H9 (cell line): ENCODE results near the gene MSL1. TPM values are rescaled to one million over a fixed set of nuclear protein-coding genes. Genes with fewer than 3 reads are reported as not detected.

Experiments used
- DNase-seq: peaks from one replicate; pipeline ENCODE4 v3.0.0-alpha.2; 2017
- H2AFZ ChIP-seq: one replicate; pipeline ENCODE4 v1.6.1; 2013; ENCODE audit warnings: mild to moderate bottlenecking, low read length, control low read depth, moderate library complexity
- H2AK5ac ChIP-seq: 2 replicates; pipeline ENCODE4 v1.6.1; 2013; ENCODE audit warnings: low read length, control low read depth, mixed read lengths; ENCODE audit not compliant: insufficient read length
- H2BK120ac ChIP-seq: one replicate; pipeline ENCODE4 v1.6.1; 2013; ENCODE audit warnings: low read depth, mild to moderate bottlenecking, low read length, control low read depth, inconsistent platforms; ENCODE audit not compliant: poor library complexity, severe bottlenecking
- H2BK12ac ChIP-seq: 2 replicates; pipeline ENCODE4 v1.6.1; 2013; ENCODE audit warnings: low read length, control low read depth, mixed read lengths, low read depth; ENCODE audit not compliant: insufficient read length
- H2BK15ac ChIP-seq: 2 replicates; pipeline ENCODE4 v1.6.1; 2013; ENCODE audit warnings: low read depth, low read length, control low read depth
- H2BK20ac ChIP-seq: one replicate; pipeline ENCODE4 v1.6.1; 2013; ENCODE audit warnings: low read depth, mild to moderate bottlenecking, low read length, control low read depth, inconsistent platforms; ENCODE audit not compliant: poor library complexity, severe bottlenecking
- H2BK5ac ChIP-seq: 2 replicates; pipeline ENCODE4 v1.6.1; 2013; ENCODE audit warnings: low read length, control low read depth, mixed read lengths; ENCODE audit not compliant: insufficient read length
- H3K14ac ChIP-seq: 2 replicates; pipeline ENCODE4 v1.6.1; 2013; ENCODE audit warnings: low read length, control low read depth; ENCODE audit not compliant: insufficient read depth
- H3K18ac ChIP-seq: 2 replicates; pipeline ENCODE4 v1.6.1; 2013; ENCODE audit warnings: low read depth, mild to moderate bottlenecking, mixed read lengths, low read length, control low read depth; ENCODE audit not compliant: insufficient read length
- H3K23ac ChIP-seq: 2 replicates; pipeline ENCODE4 v1.6.1; 2013; ENCODE audit warnings: low read length, control low read depth, mixed read lengths, low read depth; ENCODE audit not compliant: insufficient read length
- H3K23me2 ChIP-seq: 2 replicates; pipeline ENCODE4 v1.6.1; 2013; ENCODE audit warnings: low read depth, mild to moderate bottlenecking, mixed read lengths, low read length, control low read depth; ENCODE audit not compliant: insufficient read length, poor library complexity, severe bottlenecking
- H3K27ac ChIP-seq: 2 replicates; pipeline ENCODE4 v1.5.1; 2013; ENCODE audit warnings: low read length, control low read depth, mixed read lengths, low read depth; ENCODE audit not compliant: insufficient read length
- H3K27me3 ChIP-seq: 2 replicates; pipeline ENCODE4 v1.6.1; 2013; ENCODE audit warnings: low read length, control low read depth, inconsistent platforms; ENCODE audit not compliant: insufficient read depth
- H3K4ac ChIP-seq: 2 replicates; pipeline ENCODE4 v1.6.1; 2013; ENCODE audit warnings: low read depth, mild to moderate bottlenecking, control low read depth, inconsistent platforms, low read length, moderate library complexity
- H3K4me1 ChIP-seq: 2 replicates; pipeline ENCODE4 v1.6.1; 2013; ENCODE audit warnings: low read length, control low read depth, inconsistent platforms; ENCODE audit not compliant: insufficient read depth
- H3K4me2 ChIP-seq: 2 replicates; pipeline ENCODE4 v1.6.1; 2013; ENCODE audit warnings: low read length, control low read depth, mixed read lengths; ENCODE audit not compliant: insufficient read length, insufficient read depth
- H3K56ac ChIP-seq: 2 replicates; pipeline ENCODE4 v1.6.1; 2013; ENCODE audit warnings: low read depth, mild to moderate bottlenecking, mixed read lengths, low read length, control low read depth; ENCODE audit not compliant: insufficient read length
- H3K79me1 ChIP-seq: 2 replicates; pipeline ENCODE4 v1.6.1; 2013; ENCODE audit warnings: low read depth, mild to moderate bottlenecking, moderate library complexity, low read length, control low read depth, inconsistent platforms; ENCODE audit not compliant: insufficient read depth, poor library complexity, severe bottlenecking
- H3K79me2 ChIP-seq: 2 replicates; pipeline ENCODE4 v1.6.1; 2013; ENCODE audit warnings: low read length, control low read depth, inconsistent platforms; ENCODE audit not compliant: insufficient read depth
- H3K9ac ChIP-seq: 2 replicates; pipeline ENCODE4 v1.6.1; 2013; ENCODE audit warnings: low read length, control low read depth, mixed read lengths; ENCODE audit not compliant: insufficient read length; ENCODE audit errors: extremely low read depth
- H3K9me3 ChIP-seq: one replicate; pipeline ENCODE4 v1.6.1; 2013; ENCODE audit warnings: low read depth, low read length, inconsistent platforms; ENCODE audit not compliant: control insufficient read depth
- H3T11ph ChIP-seq: one replicate; pipeline ENCODE4 v1.6.1; 2013; ENCODE audit warnings: mild to moderate bottlenecking, low read length, control low read depth, inconsistent platforms
- H4K20me1 ChIP-seq: one replicate; pipeline ENCODE4 v1.6.1; 2013; ENCODE audit not compliant: control insufficient read depth, insufficient read length, insufficient read depth
- H4K5ac ChIP-seq: 2 replicates; pipeline ENCODE4 v1.6.1; 2013; ENCODE audit warnings: low read depth, mild to moderate bottlenecking, mixed read lengths, low read length, control low read depth; ENCODE audit not compliant: insufficient read length
- H4K8ac ChIP-seq: replicated peaks from 2 replicates; pipeline ENCODE4 v1.6.1; 2013; ENCODE audit warnings: low read length, control low read depth, mixed read lengths, low read depth; ENCODE audit not compliant: insufficient read length
- H4K91ac ChIP-seq: 2 replicates; pipeline ENCODE4 v1.6.1; 2013; ENCODE audit warnings: low read depth, mild to moderate bottlenecking, moderate library complexity, mixed read lengths, low read length, control low read depth; ENCODE audit not compliant: insufficient read length
- H3K27ac Mint-ChIP-seq, 3 experiments: 2 replicates in 2 of 3; 3 replicates in 1 of 3; pipeline ENCODE4 v1.8.0; 2020 to 2021; ENCODE audit warnings: mixed read lengths in 3 of 3, mild to moderate bottlenecking in 1 of 3, moderate library complexity in 1 of 3
- H3K27me3 Mint-ChIP-seq: 2 replicates; pipeline ENCODE4 v1.8.0; 2021; ENCODE audit warnings: low read depth, mild to moderate bottlenecking, moderate library complexity, mixed read lengths
- H3K36me3 Mint-ChIP-seq, 3 experiments: 2 replicates in 2 of 3; 3 replicates in 1 of 3; pipeline ENCODE4 v1.8.0; 2020 to 2021; ENCODE audit warnings: low read depth in 3 of 3, mixed read lengths in 3 of 3; ENCODE audit not compliant: insufficient read depth in 1 of 3
- H3K4me1 Mint-ChIP-seq, 2 experiments: 2 replicates each; pipeline ENCODE4 v1.8.0; 2020; ENCODE audit warnings: mixed read lengths in 2 of 2
- H3K4me3 Mint-ChIP-seq, 2 experiments: 2 replicates in 1 of 2; 3 replicates in 1 of 2; pipeline ENCODE4 v1.8.0; 2020 to 2021; ENCODE audit warnings: mild to moderate bottlenecking in 2 of 2, mixed read lengths in 2 of 2, moderate library complexity in 1 of 2
- H3K9me3 Mint-ChIP-seq, 2 experiments: 2 replicates in 1 of 2; 3 replicates in 1 of 2; pipeline ENCODE4 v1.8.0; 2020; ENCODE audit warnings: mild to moderate bottlenecking in 2 of 2, mixed read lengths in 2 of 2, moderate library complexity in 1 of 2
- WGBS: extraction: QIAGEN DNeasy Blood & Tissue Kit; methylation state at CpG from one replicate; pipeline ENCODE4 v1.1.7; 2013; ENCODE audit warnings: missing lambda C conversion rate, low lambda C conversion rate, mixed read lengths; ENCODE audit not compliant: insufficient read length; ENCODE audit errors: extremely low coverage; 5-methylcytosine and 5-hydroxymethylcytosine counted together
- total RNA-seq: library from RNA; stranded (reverse); gene quantifications from 2 replicates; pipeline ENCODE4 v1.2.1, GENCODE V29; 2021
- TF ChIP-seq, protein P1 (sequence below): fragments of 200-600 bp; sonication (generic); conservative IDR thresholded peaks from 3 replicates; pipeline ENCODE4 v1.8.0; 2021; ENCODE audit warnings: antibody characterized with exemption, mild to moderate bottlenecking

Gene MSL1
- total RNA-seq, 1 experiment from 2014 or later = 105 TPM

GRCh38 chr17:40134184-40134583, 12.4 kb downstream of the MSL1 start:
- Histone ChIP-seq H2BK20ac (no peak overlapping the region), H3K27ac (no peak overlapping the region), H3K23ac (no peak overlapping the region), H3K79me1 (no peaks in the 10 kb centered on the region), H3K56ac (no peak overlapping the region), H3K4me1 (no peaks in the 10 kb centered on the region), H4K20me1 (no peaks in the 10 kb centered on the region), H4K8ac (no peak overlapping the region), H4K5ac (no peak overlapping the region), H2AFZ (no peak overlapping the region), H2AK5ac (no peak overlapping the region), H3K79me2 (no peaks in the 10 kb centered on the region), H3K18ac (no peak overlapping the region), H3K4me2 (no peak overlapping the region), H2BK15ac (no peak overlapping the region), H3K23me2 (no peaks in the 10 kb centered on the region), H2BK5ac (no peak overlapping the region), H4K91ac (no peak overlapping the region), H2BK12ac (no peak overlapping the region), H3K27me3 (no peaks in the 10 kb centered on the region), H3T11ph (no peak overlapping the region), H3K9ac (no peak overlapping the region), H2BK120ac (no peak overlapping the region), H3K14ac (no peak overlapping the region), H3K4ac (no peak overlapping the region), H3K9me3 (no peaks in the 10 kb centered on the region)
- peaks cover 59 to 87% (median 77%) of the 10 kb centered on the region in 3 experiments; a peak in 6 of 7 replicates for H3K36me3 Mint-ChIP-seq
- peaks cover 0 to 3% of the 10 kb centered on the region in 2 experiments; a peak in 1 of 4 replicates for H3K4me1 Mint-ChIP-seq
- H3K27ac Mint-ChIP-seq = no peak overlapping the region; a peak in 1 of 7 replicates
- DNase-seq = no peak
- H3K4me3 Mint-ChIP-seq = no peak overlapping the region
- WGBS = no CpG with 5 or more reads among the region's 7 CpGs
- no peaks in the 10 kb centered on the region for H3K27me3 Mint-ChIP-seq
- TF ChIP-seq, protein P1, sequence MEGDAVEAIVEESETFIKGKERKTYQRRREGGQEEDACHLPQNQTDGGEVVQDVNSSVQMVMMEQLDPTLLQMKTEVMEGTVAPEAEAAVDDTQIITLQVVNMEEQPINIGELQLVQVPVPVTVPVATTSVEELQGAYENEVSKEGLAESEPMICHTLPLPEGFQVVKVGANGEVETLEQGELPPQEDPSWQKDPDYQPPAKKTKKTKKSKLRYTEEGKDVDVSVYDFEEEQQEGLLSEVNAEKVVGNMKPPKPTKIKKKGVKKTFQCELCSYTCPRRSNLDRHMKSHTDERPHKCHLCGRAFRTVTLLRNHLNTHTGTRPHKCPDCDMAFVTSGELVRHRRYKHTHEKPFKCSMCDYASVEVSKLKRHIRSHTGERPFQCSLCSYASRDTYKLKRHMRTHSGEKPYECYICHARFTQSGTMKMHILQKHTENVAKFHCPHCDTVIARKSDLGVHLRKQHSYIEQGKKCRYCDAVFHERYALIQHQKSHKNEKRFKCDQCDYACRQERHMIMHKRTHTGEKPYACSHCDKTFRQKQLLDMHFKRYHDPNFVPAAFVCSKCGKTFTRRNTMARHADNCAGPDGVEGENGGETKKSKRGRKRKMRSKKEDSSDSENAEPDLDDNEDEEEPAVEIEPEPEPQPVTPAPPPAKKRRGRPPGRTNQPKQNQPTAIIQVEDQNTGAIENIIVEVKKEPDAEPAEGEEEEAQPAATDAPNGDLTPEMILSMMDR = no peak
- H3K9me3 Mint-ChIP-seq = no peaks in the 10 kb centered on the region
